H1 (cell line): ENCODE results near the gene SUZ12. TPM values are rescaled to one million over a fixed set of nuclear protein-coding genes. Genes with fewer than 3 reads are reported as not detected.

Experiments used
- CTCF ChIA-PET: fragments of 300-600 bp; sonication (Branson Sonifier 250); formaldehyde crosslinking; loops from one replicate; lab custom pipeline; 2021; ENCODE audit not compliant: partially characterized antibody; lab: Charles Lee
- POLR2A ChIA-PET: fragments of 300-600 bp; sonication (Branson Sonifier 250); formaldehyde crosslinking; loops from one replicate; lab custom pipeline; 2021; ENCODE audit warnings: inconsistent platforms; ENCODE audit not compliant: partially characterized antibody; lab: Charles Lee
- DNase-seq, 2 experiments: peaks; one replicate each; pipeline versions ENCODE4 v3.0.0 to v3.0.0-alpha.2; 2010 to 2022; ENCODE audit warnings: low spot score in 2 of 2, low read depth in 1 of 2, mixed read lengths in 1 of 2
- FAIRE-seq: peaks from 2 replicates; lab custom pipeline; 2011; peaks lifted over from hg19 to GRCh38; lab: Jason Lieb, UNC
- H2AFZ ChIP-seq: 2 replicates; pipeline ENCODE4 v1.8.1; 2012; ENCODE audit warnings: low read length, inconsistent platforms
- H2AK5ac ChIP-seq: 2 replicates; pipeline ENCODE4 v1.6.1; 2013; ENCODE audit warnings: low read depth, low read length
- H2BK120ac ChIP-seq: replicated peaks from 2 replicates; pipeline ENCODE3; 2013; ENCODE audit warnings: low read depth, low read length, inconsistent platforms
- H2BK12ac ChIP-seq: 2 replicates; pipeline ENCODE4 v1.6.1; 2013; ENCODE audit warnings: low read depth, low read length
- H2BK15ac ChIP-seq: 2 replicates; pipeline ENCODE4 v1.6.1; 2013; ENCODE audit warnings: low read length
- H2BK20ac ChIP-seq: 2 replicates; pipeline ENCODE4 v1.6.1; 2013; ENCODE audit warnings: low read length
- H2BK5ac ChIP-seq: 2 replicates; pipeline ENCODE4 v1.6.1; 2013; ENCODE audit warnings: low read depth, low read length
- H3K14ac ChIP-seq: 2 replicates; pipeline ENCODE4 v1.6.1; 2013; ENCODE audit warnings: inconsistent platforms; ENCODE audit not compliant: insufficient read length
- H3K18ac ChIP-seq: 2 replicates; pipeline ENCODE4 v1.6.1; 2013; ENCODE audit warnings: low read length; ENCODE audit errors: extremely low read depth
- H3K23ac ChIP-seq: 2 replicates; pipeline ENCODE4 v1.6.1; 2013; ENCODE audit warnings: inconsistent platforms; ENCODE audit not compliant: insufficient read length
- H3K23me2 ChIP-seq: 2 replicates; pipeline ENCODE4 v1.6.1; 2013; ENCODE audit warnings: low read depth, low read length
- H3K27ac ChIP-seq: 2 replicates; pipeline ENCODE4 v1.6.1; 2011; ENCODE audit warnings: low read depth, low read length, inconsistent platforms
- H3K27me3 ChIP-seq, 4 experiments: replicated peaks in 1 of 4; 1 replicate in 1 of 4; 2 replicates in 3 of 4; pipeline versions ENCODE4 v1.6.1 to v1.8.1; 2011 to 2013; ENCODE audit warnings: low read length in 3 of 4, mild to moderate bottlenecking in 3 of 4, inconsistent platforms in 2 of 4, mixed read lengths in 2 of 4, moderate library complexity in 1 of 4; ENCODE audit not compliant: control insufficient read depth in 3 of 4, insufficient read depth in 3 of 4; ENCODE audit errors: extremely low read depth in 1 of 4
- H3K36me3 ChIP-seq, 4 experiments: 2 replicates each; pipeline versions ENCODE4 v1.6.1 to v1.8.1; 2011 to 2013; ENCODE audit warnings: mild to moderate bottlenecking in 4 of 4, low read length in 3 of 4, moderate library complexity in 2 of 4, control low read depth in 1 of 4, inconsistent platforms in 1 of 4; ENCODE audit not compliant: insufficient read depth in 4 of 4, control insufficient read depth in 2 of 4
- H3K4ac ChIP-seq: replicated peaks from 2 replicates; pipeline ENCODE3; 2013; ENCODE audit warnings: low read length, low read depth, mixed read lengths, inconsistent platforms; ENCODE audit not compliant: insufficient read length
- H3K4me1 ChIP-seq, 4 experiments: replicated peaks in 1 of 4; 1 replicate in 1 of 4; 2 replicates in 3 of 4; pipeline versions ENCODE4 v1.6.1 to v1.8.1; 2011 to 2013; ENCODE audit warnings: low read length in 3 of 4, inconsistent platforms in 2 of 4, mixed read lengths in 1 of 4; ENCODE audit not compliant: insufficient read depth in 4 of 4, control insufficient read depth in 3 of 4
- H3K4me2 ChIP-seq, 2 experiments: 2 replicates each; pipeline versions ENCODE4 v1.6.1 to v1.8.1; 2011 to 2013; ENCODE audit warnings: low read depth in 2 of 2, low read length in 2 of 2, control low read depth in 1 of 2, inconsistent platforms in 1 of 2, mild to moderate bottlenecking in 1 of 2; ENCODE audit not compliant: insufficient read depth in 1 of 2
- H3K4me3 ChIP-seq, 4 experiments: fragments of 200-600, 300-600 bp in 1 of 4; sonication (generic), shearing (Covaris generic), sonication (Bioruptor Twin) in 1 of 4; 2 replicates each; pipeline versions ENCODE4 v1.5.1 to v1.8.1; 2011 to 2016; ENCODE audit warnings: low read length in 4 of 4, low read depth in 3 of 4, control low read depth in 2 of 4, inconsistent platforms in 2 of 4, mild to moderate bottlenecking in 2 of 4, mixed read lengths in 1 of 4, moderate library complexity in 1 of 4; ENCODE audit not compliant: insufficient read depth in 2 of 4; ENCODE audit errors: extremely low read depth in 1 of 4
- H3K56ac ChIP-seq: replicated peaks from 2 replicates; pipeline ENCODE3; 2013; ENCODE audit warnings: low read depth, mild to moderate bottlenecking, mixed read lengths, low read length, inconsistent platforms; ENCODE audit not compliant: insufficient read length
- H3K79me1 ChIP-seq: 2 replicates; pipeline ENCODE4 v1.6.1; 2013; ENCODE audit warnings: low read depth, low read length, control low read depth
- H3K79me2 ChIP-seq, 2 experiments: 2 replicates each; pipeline versions ENCODE4 v1.6.1 to v1.8.1; 2012 to 2013; ENCODE audit warnings: low read length in 2 of 2, mild to moderate bottlenecking in 2 of 2, inconsistent platforms in 1 of 2; ENCODE audit not compliant: insufficient read depth in 2 of 2, control insufficient read depth in 1 of 2
- H3K9ac ChIP-seq, 4 experiments: replicated peaks in 1 of 4; 1 replicate in 1 of 4; 2 replicates in 3 of 4; pipeline versions ENCODE4 v1.6.1 to v1.8.1; 2011 to 2013; ENCODE audit warnings: low read depth in 3 of 4, low read length in 3 of 4, control low read depth in 2 of 4, mild to moderate bottlenecking in 2 of 4, moderate library complexity in 2 of 4, inconsistent platforms in 1 of 4; ENCODE audit errors: extremely low read depth in 1 of 4
- H3K9me3 ChIP-seq, 2 experiments: 2 replicates each; pipeline versions ENCODE4 v1.6.1 to v1.8.1; 2012 to 2013; ENCODE audit warnings: mild to moderate bottlenecking in 2 of 2, moderate library complexity in 2 of 2, control low read depth in 1 of 2, inconsistent platforms in 1 of 2, low read depth in 1 of 2, low read length in 1 of 2, mixed read lengths in 1 of 2; ENCODE audit not compliant: insufficient read depth in 2 of 2
- H4K20me1 ChIP-seq, 2 experiments: replicated peaks in 1 of 2; 2 replicates each; pipeline versions ENCODE3 to v1.8.1; 2011 to 2013; ENCODE audit warnings: inconsistent platforms in 2 of 2, low read length in 2 of 2, mild to moderate bottlenecking in 1 of 2; ENCODE audit not compliant: insufficient read depth in 2 of 2, control insufficient read depth in 1 of 2
- H4K5ac ChIP-seq: 2 replicates; pipeline ENCODE4 v1.6.1; 2013; ENCODE audit warnings: low read length, low read depth, mixed read lengths, inconsistent platforms; ENCODE audit not compliant: insufficient read length
- H4K8ac ChIP-seq: 2 replicates; pipeline ENCODE4 v1.8.0; 2013; ENCODE audit warnings: mild to moderate bottlenecking, moderate library complexity, low read length, inconsistent platforms; ENCODE audit not compliant: insufficient read depth; ENCODE audit errors: extremely low read depth
- H4K91ac ChIP-seq: replicated peaks from 2 replicates; pipeline ENCODE3; 2013; ENCODE audit warnings: low read length, mixed read lengths, inconsistent platforms; ENCODE audit not compliant: insufficient read length
- BCL11A ChIP-seq, 2 experiments: IDR thresholded peaks; one replicate each; pipeline ENCODE4 v1.6.1; 2011; ENCODE audit warnings: low read depth in 2 of 2, low read length in 2 of 2, mild to moderate bottlenecking in 2 of 2
- CBX5 ChIP-seq: fragments of 300-800, 300-1000 bp; sonication (generic); IDR thresholded peaks from 2 replicates; pipeline ENCODE4 v1.7.1; 2016; ENCODE audit warnings: antibody characterized with exemption, low read length, low read depth
- CBX8 ChIP-seq: fragments of 300-800, 300-1000 bp; sonication (generic); IDR thresholded peaks from 2 replicates; pipeline ENCODE4 v1.7.1; 2016; ENCODE audit warnings: low read depth, low read length, borderline replicate concordance
- CHD1 ChIP-seq: IDR thresholded peaks from 2 replicates; pipeline ENCODE4 v1.6.1; 2012; ENCODE audit warnings: low read depth, low read length, improper control_type of control experiment
- CTBP2 ChIP-seq: IDR thresholded peaks from 2 replicates; pipeline ENCODE4 v1.7.0; 2011; ENCODE audit warnings: borderline replicate concordance, mild to moderate bottlenecking, moderate library complexity, mixed read lengths, low read length; ENCODE audit not compliant: insufficient read depth, insufficient read length
- KDM5A ChIP-seq: fragments of 200-600 bp; IDR thresholded peaks from 2 replicates; pipeline ENCODE4 v1.7.1; 2012; ENCODE audit warnings: mild to moderate bottlenecking, low read length, inconsistent platforms, mixed read lengths
- NANOG ChIP-seq: IDR thresholded peaks from 2 replicates; pipeline ENCODE4 v1.6.1; 2011; ENCODE audit warnings: low read length, low read depth, mild to moderate bottlenecking, inconsistent platforms; ENCODE audit not compliant: insufficient read depth, poor library complexity, severe bottlenecking
- NRF1 ChIP-seq: IDR thresholded peaks from 2 replicates; pipeline ENCODE4 v1.6.1; 2011; ENCODE audit warnings: mild to moderate bottlenecking, low read depth, low read length, improper control_type of control experiment
- WGBS, 2 experiments: shearing (Covaris generic) in 1 of 2; methylation state at CpG; one replicate each; pipeline versions ENCODE4 v1.1.6 to v1.1.7; 2013 to 2015; ENCODE audit warnings: low lambda C conversion rate in 2 of 2, mixed read lengths in 2 of 2, inconsistent platforms in 1 of 2, low coverage in 1 of 2, missing lambda C conversion rate in 1 of 2; ENCODE audit not compliant: insufficient replicate concordance in 2 of 2, insufficient coverage in 1 of 2, insufficient read length in 1 of 2; ENCODE audit errors: extremely low coverage in 1 of 2, missing lambda C conversion rate in 1 of 2; 5-methylcytosine and 5-hydroxymethylcytosine counted together
- polyA plus RNA-seq, 7 experiments: library from polyadenylated mRNA; depleted of rRNA in 3 of 7; stranded (reverse) in 5 of 7; unstranded in 2 of 7; fragments of >200 nt in 5 of 7; fragments of 200-250 nt in 2 of 7; gene quantifications; 1 replicate in 5 of 7; 2 replicates in 1 of 7; 4 replicates in 1 of 7; pipeline versions ENCODE4 v1.2.1 to v1.2.3, GENCODE V29; 2011 to 2013; ENCODE audit warnings: missing spikeins in 2 of 7, mixed read lengths in 2 of 7
- total RNA-seq: library from RNA; stranded (reverse); fragmentation: NEBNext Ultra II Directional; extraction: Animal tissue kit (Norgen Biotek cat#: 25700); gene quantifications from 2 replicates; pipeline ENCODE4 v1.2.1, GENCODE V29; 2021
- TF ChIP-seq, protein P1 (sequence below): IDR thresholded peaks from 2 replicates; pipeline ENCODE4 v1.6.1; 2012; ENCODE audit warnings: inconsistent platforms
- TF ChIP-seq, protein P2 (sequence below): IDR thresholded peaks from 2 replicates; pipeline ENCODE4 v1.6.1; 2011; ENCODE audit warnings: low read length, improper control_type of control experiment

SUZ12 gene
- total and polyA plus RNA-seq, 2 of the 8 experiments (the other 6 are each of a cell fraction or from before 2014, with no cell fraction given) = 9.1 to 34.6 TPM

GRCh38 chr17:32020943-32021614 lies 84.3 kb downstream of the SUZ12 start:
- H3K23ac ChIP-seq = no peak overlapping the region
- no peaks in the 10 kb centered on the region for H3K23me2 ChIP-seq
- H3K4me3 ChIP-seq = no peak overlapping the region
- no peak overlapping the region for H4K91ac ChIP-seq
- DNase-seq (no peak), FAIRE-seq (no peak)
- 87% methylated on average over 14 of the region's 16 CpGs; no CpG with 5 or more reads in 1 of the 2 experiments for WGBS, 2 experiments
- no peaks in the 10 kb centered on the region for H3K79me1 ChIP-seq
- no peak overlapping the region for H3K18ac ChIP-seq
- no peak overlapping the region for H2BK5ac ChIP-seq
- no peak overlapping the region for H2AK5ac ChIP-seq
- CTCF ChIA-PET = interaction anchor here (0.6 to 1.6 kb wide), 3 partner anchors 15 to 116 kb away, joined by 3 to 5 read pairs (median 3); no protein-coding TSS in a partner anchor
- no peak overlapping the region for H3K14ac ChIP-seq
- H4K20me1 ChIP-seq = peaks cover 0 to 4% of the 10 kb centered on the region in 2 experiments
- no peak overlapping the region for H2BK15ac ChIP-seq
- H2BK12ac ChIP-seq = no peak overlapping the region
- peaks cover 0 to 12% of the 10 kb centered on the region in 2 experiments; a peak in 1 of 4 replicates for H3K79me2 ChIP-seq
- POLR2A ChIA-PET = interaction anchor here (2.0 kb wide), 1 partner anchor 13 kb away, joined by 8 read pairs; the partner anchor contains the start of gene LRRC37B
- H2BK120ac ChIP-seq = no peak overlapping the region
- H3K9ac ChIP-seq = no peak overlapping the region
- no peak overlapping the region for H3K4ac ChIP-seq
- H3K9me3 ChIP-seq = no peaks in the 10 kb centered on the region
- H3K27ac ChIP-seq = no peak overlapping the region
- no peaks in the 10 kb centered on the region for H3K4me1 ChIP-seq
- no peak for TF ChIP-seq NRF1
- TF ChIP-seq, protein P1, sequence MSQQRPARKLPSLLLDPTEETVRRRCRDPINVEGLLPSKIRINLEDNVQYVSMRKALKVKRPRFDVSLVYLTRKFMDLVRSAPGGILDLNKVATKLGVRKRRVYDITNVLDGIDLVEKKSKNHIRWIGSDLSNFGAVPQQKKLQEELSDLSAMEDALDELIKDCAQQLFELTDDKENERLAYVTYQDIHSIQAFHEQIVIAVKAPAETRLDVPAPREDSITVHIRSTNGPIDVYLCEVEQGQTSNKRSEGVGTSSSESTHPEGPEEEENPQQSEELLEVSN = no peak
- no peak for TF ChIP-seq CBX5
- no peak for TF ChIP-seq BCL11A (IDR thresholded peaks at IDR 0.05; ENCODE audit: low read depth in 2 of 2, low read length in 2 of 2)
- TF ChIP-seq CBX8 = no peak
- TF ChIP-seq KDM5A = no peak
- no peak for TF ChIP-seq CTBP2
- TF ChIP-seq NANOG = no peak
- TF ChIP-seq, protein P2, sequence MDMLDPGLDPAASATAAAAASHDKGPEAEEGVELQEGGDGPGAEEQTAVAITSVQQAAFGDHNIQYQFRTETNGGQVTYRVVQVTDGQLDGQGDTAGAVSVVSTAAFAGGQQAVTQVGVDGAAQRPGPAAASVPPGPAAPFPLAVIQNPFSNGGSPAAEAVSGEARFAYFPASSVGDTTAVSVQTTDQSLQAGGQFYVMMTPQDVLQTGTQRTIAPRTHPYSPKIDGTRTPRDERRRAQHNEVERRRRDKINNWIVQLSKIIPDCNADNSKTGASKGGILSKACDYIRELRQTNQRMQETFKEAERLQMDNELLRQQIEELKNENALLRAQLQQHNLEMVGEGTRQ = no peak
- no peak for TF ChIP-seq CHD1
- H3K27me3 ChIP-seq = no peaks in the 10 kb centered on the region
- H3K56ac ChIP-seq = no peak overlapping the region
- H4K5ac ChIP-seq = no peak overlapping the region
- H3K36me3 ChIP-seq = peaks cover 0 to 16% (median 5%) of the 10 kb centered on the region in 4 experiments; a peak in 5 of 8 replicates
- no peak overlapping the region for H2BK20ac ChIP-seq
- H3K4me2 ChIP-seq = no peak overlapping the region
- no peak overlapping the region for H4K8ac ChIP-seq
- no peak overlapping the region for H2AFZ ChIP-seq
